HG02870 (cell line): ENCODE data around the gene HOXB1.
"Not testable (repeated sequence)": the region's sequence is repeated elsewhere in the genome, so short reads cannot be mapped to it uniquely, and the experiment has no call there.

Source experiments
- ATAC-seq: cut with Tn5 transposase; IDR thresholded peaks from one replicate; pipeline ENCODE4 v1.9.1; 2021; ENCODE audit warnings: mild to moderate bottlenecking, moderate library complexity; ENCODE audit not compliant: unreplicated experiment

Gene HOXB1

DNA sequence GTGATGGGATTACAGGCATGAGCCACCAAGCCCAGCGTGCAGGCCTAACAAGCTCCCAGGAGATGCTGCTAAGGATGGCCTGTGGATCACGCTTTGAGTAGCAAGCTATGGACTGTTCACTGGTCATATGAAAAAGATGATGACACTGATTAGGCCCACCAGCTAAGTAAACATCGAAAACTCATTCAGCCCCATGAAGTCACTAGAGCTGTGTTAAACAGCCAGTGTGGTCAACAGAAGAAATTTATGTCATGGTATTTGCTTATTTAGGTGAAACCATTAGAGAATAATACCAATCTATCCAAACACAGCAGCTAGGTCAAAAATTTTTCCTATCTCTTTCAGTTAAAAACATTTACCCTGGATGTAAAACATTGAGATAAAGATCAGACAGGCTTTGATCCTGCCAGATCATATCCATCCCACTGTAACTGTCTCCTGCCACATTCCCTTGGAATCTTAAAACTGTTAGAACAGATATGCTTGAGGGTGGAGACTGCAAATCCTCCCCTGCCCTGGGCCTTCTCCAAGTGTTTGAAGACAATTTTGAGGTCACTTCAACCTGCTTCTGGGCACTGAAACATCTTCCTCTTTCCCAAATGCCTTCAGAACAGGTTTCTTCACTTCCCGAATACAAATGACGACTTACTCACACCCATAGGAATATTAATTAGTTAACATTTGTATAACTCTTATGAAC is 30.9 kb downstream of the HOXB1 start:
- ATAC-seq, result no peak

GRCh38 chr17:48499248-48499647 is 31.6 kb downstream of the HOXB1 start:
- no peak for ATAC-seq

- ATAC-seq, result no peak
Observed at GRCh38 chr17:48498164-48498850, 32.5 kb downstream of the HOXB1 start.

GRCh38 chr17:48497103-48497502 is 33.7 kb downstream of the HOXB1 start:
- no peak for ATAC-seq

DNA sequence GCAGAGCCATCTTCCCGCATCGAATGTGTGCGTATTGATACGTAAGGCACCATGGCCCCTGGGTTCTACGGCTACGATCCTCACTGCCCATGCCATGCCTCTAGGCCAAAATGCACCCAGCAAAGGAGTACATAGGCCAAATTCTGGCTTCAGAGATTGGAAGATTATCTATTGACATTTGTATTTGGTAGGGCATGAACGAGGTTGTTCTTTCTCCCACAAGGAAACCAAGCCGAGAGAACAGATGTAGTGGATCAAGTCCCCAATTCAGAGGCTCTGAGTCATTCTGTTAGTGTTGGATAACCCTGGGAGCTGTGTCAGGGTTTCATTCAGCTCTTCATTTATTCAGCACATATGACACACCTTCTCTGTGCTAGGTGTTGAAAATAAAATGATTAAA is 36.5 kb downstream of the HOXB1 start:
- no peak for ATAC-seq

DNA sequence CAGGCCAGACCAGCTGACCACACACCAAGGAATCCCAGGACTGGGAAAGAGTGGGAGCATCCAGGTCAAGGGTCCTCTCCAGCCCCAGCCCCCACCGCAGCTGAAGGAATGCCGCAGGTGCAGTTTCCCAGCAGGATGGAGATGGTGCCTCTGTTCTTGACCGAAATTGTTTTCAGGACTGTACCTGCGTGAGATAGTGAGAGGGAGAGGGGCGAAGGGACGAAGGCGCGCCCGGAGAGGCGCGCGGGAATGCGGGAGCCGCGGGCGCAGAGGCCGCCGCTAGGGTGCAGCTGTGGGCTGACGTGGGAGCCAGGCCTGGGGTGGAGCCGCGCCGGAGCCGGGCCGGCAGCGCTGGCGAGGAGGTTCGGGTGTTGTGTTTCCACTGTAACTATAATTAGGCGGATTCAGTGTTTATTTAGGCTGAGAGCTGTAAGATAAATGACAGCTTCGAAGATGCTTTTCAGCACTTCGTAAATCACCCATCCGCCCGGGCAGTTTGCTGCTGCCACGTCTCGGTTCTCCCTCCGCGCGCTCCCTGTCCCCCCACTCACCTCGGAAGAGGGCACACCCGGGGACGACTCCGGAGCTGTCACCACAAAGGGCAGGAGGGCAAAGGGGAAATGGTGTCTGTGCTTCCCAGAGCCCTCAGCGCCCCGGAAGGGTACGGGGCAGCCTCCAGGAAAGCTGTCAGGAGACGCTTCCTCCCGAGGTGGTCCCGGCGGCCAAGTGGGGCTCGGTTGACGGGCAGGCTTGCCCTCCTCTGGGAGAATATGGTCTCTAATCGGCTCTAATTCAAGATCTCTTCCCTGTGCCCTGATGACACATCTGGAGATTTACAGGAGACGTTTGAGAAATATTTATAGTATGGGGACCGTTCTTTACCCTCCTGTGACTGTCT is 38.2 kb downstream of the HOXB1 start:
- no peak for ATAC-seq

DNA sequence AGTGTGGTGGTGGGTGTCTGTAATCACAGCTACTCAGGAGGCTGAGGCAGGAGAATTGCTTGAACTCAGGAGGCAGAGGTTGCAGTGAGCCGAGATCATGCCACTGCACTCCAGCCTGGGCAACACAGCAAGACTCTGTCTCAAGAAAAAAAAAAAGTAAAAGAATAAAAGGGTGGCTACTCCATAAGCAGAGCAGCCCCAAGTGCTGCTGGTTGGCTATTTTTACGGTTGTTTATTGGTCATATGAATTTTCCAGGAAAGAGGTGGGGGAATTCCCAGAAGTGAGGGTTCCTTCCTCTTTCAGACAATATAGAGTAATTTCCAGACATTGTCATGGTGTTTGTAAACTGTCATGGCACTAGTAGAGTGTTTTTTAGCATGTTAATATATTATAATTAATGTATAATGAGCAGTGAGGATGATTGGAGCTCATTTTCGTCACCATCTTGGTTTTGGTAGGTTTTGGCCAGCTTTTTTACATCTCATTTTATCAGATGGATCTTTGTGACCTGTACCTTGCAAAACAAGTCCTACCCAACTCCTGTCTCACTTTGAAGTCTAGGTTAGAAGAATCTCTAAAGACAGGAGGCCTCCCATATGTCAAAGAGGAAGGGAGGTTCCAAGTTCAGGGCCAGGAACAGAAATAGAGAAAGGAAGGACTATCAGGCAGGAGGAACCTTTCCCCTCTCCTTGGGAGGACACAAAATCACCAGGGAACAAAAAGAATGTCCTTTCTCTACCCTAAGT is 39.1 kb downstream of the HOXB1 start:
- no peak for ATAC-seq

GRCh38 chr17:48490451-48490892 is 40.3 kb downstream of the HOXB1 start:
- no peak for ATAC-seq

- no peak for ATAC-seq
Observed at GRCh38 chr17:48489781-48490180, 41.0 kb downstream of the HOXB1 start.

DNA sequence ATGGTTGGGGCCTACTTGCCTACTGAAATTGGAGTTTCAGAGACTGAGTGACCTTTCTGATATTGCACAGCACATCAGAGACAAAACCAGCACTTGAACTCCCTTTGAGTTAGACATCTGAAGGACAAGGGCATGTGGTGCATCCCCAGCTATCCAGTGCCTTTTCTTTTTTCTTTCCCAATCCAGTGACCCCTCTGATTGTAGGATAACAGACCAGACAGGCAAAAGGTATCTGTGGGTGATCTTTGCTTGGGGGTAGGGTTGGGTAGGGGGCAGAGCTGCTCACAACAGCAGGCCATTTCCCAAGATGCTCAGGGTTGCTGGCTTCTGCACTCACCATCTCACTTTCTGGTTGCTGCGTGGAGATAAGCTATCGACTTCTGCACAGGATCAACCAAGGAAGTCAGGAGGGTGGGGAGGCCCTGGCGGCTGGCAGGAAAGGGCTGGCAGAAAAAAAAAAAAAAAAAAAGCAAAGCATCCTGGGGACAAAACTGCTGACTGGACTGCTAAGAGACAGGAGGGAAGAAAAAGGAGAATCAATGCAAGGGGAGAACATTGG is 42.2 kb downstream of the HOXB1 start:
- ATAC-seq, result no peak

DNA sequence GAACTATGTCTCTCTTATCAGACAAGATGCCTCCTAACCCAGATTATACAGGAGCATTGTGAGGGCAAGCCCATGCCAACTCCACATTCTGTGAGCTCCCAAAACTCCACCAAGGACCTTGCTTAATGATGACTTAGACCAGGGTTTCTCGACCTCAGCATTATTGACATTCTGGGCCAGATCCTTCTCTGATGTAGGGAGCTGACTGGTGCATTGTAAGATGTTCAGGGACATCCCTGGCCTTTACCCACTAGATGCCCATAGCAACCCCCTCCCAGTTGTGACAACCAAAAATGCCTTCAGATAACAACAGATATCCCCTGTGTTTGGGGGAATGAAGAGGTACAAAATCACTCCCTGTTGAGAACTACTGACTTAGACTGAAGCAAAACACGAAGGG is 43.6 kb downstream of the HOXB1 start:
- no peak for ATAC-seq

DNA sequence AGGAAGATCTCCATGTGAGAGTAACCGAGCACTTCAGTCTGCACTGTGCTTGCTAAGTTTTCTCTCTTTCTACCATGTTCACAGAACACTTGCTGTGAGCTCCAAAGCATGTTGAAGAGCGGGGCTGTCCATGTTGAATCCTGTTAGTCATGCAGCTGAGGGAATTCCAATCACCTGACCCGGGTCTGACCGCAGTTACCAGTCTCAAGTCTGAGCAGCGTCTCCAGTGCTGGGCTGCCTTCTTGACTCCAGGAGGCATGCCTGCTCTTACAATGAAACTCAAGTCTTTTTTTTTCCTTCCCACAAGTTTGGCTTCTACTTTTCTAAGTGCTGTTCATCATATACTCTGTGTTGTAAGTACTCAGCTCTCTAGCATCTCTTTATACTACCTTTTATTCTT is 44.3 kb downstream of the HOXB1 start:
- ATAC-seq, result no peak

DNA sequence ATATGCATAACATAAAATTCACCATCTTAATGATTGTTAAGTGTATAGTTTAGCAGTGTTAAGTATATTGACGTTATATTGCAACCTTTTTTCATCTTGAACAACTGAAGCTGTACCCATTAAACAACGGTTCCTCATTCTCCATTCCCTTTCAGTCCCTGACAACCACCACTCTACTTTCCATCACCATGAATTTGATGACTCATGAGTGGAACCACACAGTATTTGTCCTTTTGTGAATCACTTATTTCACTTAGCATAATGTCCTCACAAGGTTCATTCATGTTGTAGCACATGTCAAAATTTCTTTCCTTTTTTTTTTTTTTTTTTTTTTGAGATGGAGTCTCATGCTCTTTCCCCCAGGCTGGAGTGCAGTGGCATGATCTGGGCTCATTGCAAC is 46.0 kb downstream of the HOXB1 start:
- no peak for ATAC-seq

DNA sequence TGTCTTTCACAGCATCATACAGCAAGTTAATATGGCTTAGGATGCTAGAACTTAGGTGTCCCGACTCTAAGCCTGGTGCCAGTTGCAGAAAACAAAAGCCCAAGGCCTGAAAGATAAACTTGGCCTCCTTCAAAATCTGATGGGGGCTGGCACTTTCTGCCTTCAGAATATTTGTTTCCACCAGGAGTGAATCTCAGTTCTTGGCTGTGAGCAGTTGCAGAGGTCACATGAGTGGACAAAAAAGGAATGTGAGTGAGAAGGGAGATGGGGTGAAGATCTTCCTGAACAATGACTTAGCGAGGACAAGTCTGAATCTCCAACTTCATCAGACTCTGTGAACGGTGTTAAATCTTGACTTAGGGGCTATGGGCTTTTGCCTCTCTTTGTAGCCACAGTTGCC is 46.6 kb downstream of the HOXB1 start:
- ATAC-seq, result no peak

- no peak for ATAC-seq
Observed at GRCh38 chr17:48483471-48484131, 47.2 kb downstream of the HOXB1 start.

DNA sequence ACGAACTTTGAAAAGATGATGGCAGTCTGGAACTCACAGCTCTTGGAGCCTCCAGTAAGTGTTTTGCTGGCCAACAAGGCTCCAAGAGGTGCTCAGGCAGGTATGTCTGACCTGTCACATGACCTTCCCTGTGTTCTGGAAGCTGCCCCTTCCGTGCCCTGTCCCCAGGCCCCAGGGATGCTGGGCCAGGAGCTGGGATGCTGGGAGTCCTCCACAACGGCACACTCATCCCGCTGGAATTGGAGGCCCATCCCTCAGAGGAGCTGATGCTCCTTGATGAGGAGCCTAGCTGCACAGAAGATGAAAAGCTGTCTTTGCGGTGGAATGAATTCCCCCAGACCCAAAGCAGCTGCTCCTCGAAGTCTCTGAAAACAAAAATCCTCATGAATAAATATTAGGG is 47.8 kb downstream of the HOXB1 start:
- no peak for ATAC-seq

DNA sequence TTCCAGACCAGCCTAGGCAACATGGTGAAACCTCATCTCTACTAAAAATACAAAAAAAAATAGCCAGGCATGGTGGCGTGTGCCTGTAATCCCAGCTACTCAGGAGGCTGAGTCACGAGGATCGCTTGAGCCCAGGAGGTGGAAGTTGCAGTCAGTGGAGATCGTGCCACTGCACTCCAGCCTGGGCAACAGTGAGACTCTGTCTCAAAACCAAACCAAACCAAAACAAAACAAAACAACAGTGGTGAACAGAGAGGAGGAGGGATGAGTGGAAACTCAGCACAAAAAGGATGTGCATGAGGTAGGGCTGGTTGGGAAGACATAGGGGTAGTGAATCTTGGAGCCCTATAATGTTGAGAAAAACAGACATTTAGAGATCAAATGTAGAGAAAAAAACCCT is 48.5 kb downstream of the HOXB1 start:
- ATAC-seq, result not testable (repeated sequence)

DNA sequence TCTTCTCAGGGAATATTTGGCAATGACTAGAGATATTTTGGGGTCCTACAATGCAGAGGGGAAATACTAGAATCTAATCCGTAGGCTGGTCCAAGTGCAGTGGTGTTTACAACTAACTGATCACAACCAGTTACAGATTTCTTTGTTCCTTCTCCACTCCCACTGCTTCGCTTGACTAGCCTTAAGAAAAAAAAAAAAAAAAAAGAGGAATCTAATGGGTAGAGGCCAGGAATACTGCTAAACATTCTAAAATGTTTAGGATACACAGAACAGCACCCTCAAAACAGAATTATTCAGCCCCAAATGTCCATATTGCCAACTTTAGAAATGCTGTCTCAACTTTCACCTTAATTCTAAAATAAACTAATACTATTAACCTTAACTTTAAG is 51.8 kb downstream of the HOXB1 start:
- ATAC-seq, result no peak
